Activated gamma-delta T cell (primary cell): ENCODE data around the gene PALS1.

Experiments used
- DNase-seq: peaks from one replicate; lab custom pipeline; 2025; lab: John Stamatoyannopoulos, UW
- total RNA-seq, 2 donors: gene quantifications; one replicate each; lab custom pipeline; 2026; lab: John Stamatoyannopoulos, UW

PALS1 gene
- total RNA-seq, result 18.9 to 19.7 reads per million in 2 donors

GRCh38 chr14:67241411-67242167, at the start of gene PALS1:
PALS1 (plus strand) TSS chr14:67241435; CDS start chr14:67279171, 37,736 bp downstream.
- peak; percentile 55 for DNase-seq

GRCh38 chr14:67191768-67192290, 49.4 kb upstream of the PALS1 start:
- DNase-seq, result no peak

GRCh38 chr14:67192366-67192765, 48.9 kb upstream of the PALS1 start:
- DNase-seq, result no peak

- DNase-seq, result no peak
Measured at GRCh38 chr14:67195279-67195678, 46.0 kb upstream of the PALS1 start.

- DNase-seq, result no peak
Measured at GRCh38 chr14:67199016-67199415, 42.2 kb upstream of the PALS1 start.

GRCh38 chr14:67207810-67208209, 33.4 kb upstream of the PALS1 start:
- DNase-seq, result no peak

GRCh38 chr14:67218126-67218525, 23.1 kb upstream of the PALS1 start:
- DNase-seq, result no peak

- DNase-seq, result no peak
Measured at GRCh38 chr14:67221248-67221981, 19.8 kb upstream of the PALS1 start.

- no peak for DNase-seq
Measured at GRCh38 chr14:67221982-67222328, 19.3 kb upstream of the PALS1 start.

GRCh38 chr14:67225523-67225922, 15.7 kb upstream of the PALS1 start:
- DNase-seq, result no peak

GRCh38 chr14:67228325-67228984, 12.8 kb upstream of the PALS1 start:
- no peak for DNase-seq

GRCh38 chr14:67232066-67232465, 9.2 kb upstream of the PALS1 start:
- no peak for DNase-seq

- no peak for DNase-seq
Measured at GRCh38 chr14:67232621-67233020, 8.6 kb upstream of the PALS1 start.

GRCh38 chr14:67237591-67237990, 3.6 kb upstream of the PALS1 start:
- no peak for DNase-seq

- no peak for DNase-seq
Measured at GRCh38 chr14:67239582-67239981, 1.7 kb upstream of the PALS1 start.

- no peak for DNase-seq
Measured at GRCh38 chr14:67240168-67240932, 885 bp upstream of the PALS1 start.

- DNase-seq, result peak; percentile 93
Measured at GRCh38 chr14:67240978-67241410, 241 bp upstream of the PALS1 start.

- DNase-seq, result no peak
Measured at GRCh38 chr14:67242168-67242420, 859 bp downstream of the PALS1 start.

- no peak for DNase-seq
Measured at GRCh38 chr14:67245104-67245503, 3.9 kb downstream of the PALS1 start.

- no peak for DNase-seq
Measured at GRCh38 chr14:67251573-67252226, 10.5 kb downstream of the PALS1 start.

- DNase-seq, result no peak
Measured at GRCh38 chr14:67253076-67253635, 11.9 kb downstream of the PALS1 start.
